Mesodermal cell (in vitro differentiated cells): ENCODE measurements around the gene ITGAX.

ENCODE experiments used
- H3K27ac ChIP-seq: 2 replicates; pipeline ENCODE4 v1.7.0; 2013; ENCODE audit warnings: mild to moderate bottlenecking, low read depth, low read length, moderate library complexity; ENCODE audit not compliant: severe bottlenecking
- H3K36me3 ChIP-seq: 2 replicates; pipeline ENCODE4 v1.7.1; 2013; ENCODE audit warnings: mild to moderate bottlenecking, low read length, moderate library complexity; ENCODE audit not compliant: control insufficient read depth, insufficient read depth
- H3K4me1 ChIP-seq: one replicate; pipeline ENCODE4 v1.7.1; 2013; ENCODE audit warnings: mild to moderate bottlenecking, low read length; ENCODE audit not compliant: insufficient read depth, control insufficient read depth, poor library complexity, severe bottlenecking
- H3K4me3 ChIP-seq: 2 replicates; pipeline ENCODE4 v1.7.0; 2013; ENCODE audit warnings: low read length, control low read depth, mild to moderate bottlenecking; ENCODE audit not compliant: insufficient read depth, poor library complexity, severe bottlenecking; ENCODE audit errors: extremely low read depth
- H3K9me3 ChIP-seq: 2 replicates; pipeline ENCODE4 v1.7.1; 2013; ENCODE audit warnings: mild to moderate bottlenecking, low read length, moderate library complexity; ENCODE audit not compliant: control insufficient read depth
- WGBS, 2 experiments: methylation state at CpG; one replicate each; pipeline ENCODE4 v1.1.5; 2013; ENCODE audit warnings: missing lambda C conversion rate in 2 of 2; ENCODE audit not compliant: insufficient coverage in 2 of 2; 5-methylcytosine and 5-hydroxymethylcytosine counted together

Gene ITGAX

GRCh38 chr16:31427441-31428278 lies 72.7 kb downstream of the ITGAX start:
- no peak overlapping the region for H3K4me3 ChIP-seq
- H3K27ac ChIP-seq = no peak overlapping the region

GRCh38 chr16:31428279-31428597 lies 73.3 kb downstream of the ITGAX start, which contains the start of gene COX6A2:
TSS of gene COX6A2 (minus strand) at chr16:31428360. CDS start at chr16:31428325, 35 bp downstream.
- Histone ChIP-seq H3K4me3 (no peak within 1 kb of the TSS), H3K27ac (no peak within 1 kb of the TSS), H3K9me3 (no peaks in the 10 kb centered on the region), H3K4me1 (no peaks in the 10 kb centered on the region), H3K36me3 (no peaks in the 10 kb centered on the region)
- 96 to 100% methylated on average over 4 to 6 of the region's 7 CpGs for WGBS, 2 experiments

More at GRCh38 chr16:31427441-31428278, 72.7 kb downstream of the ITGAX start:
- 95% methylated on average over 32 to 59 of the region's 83 CpGs for WGBS, 2 experiments
- Histone ChIP-seq H3K36me3 (no peaks in the 10 kb centered on the region), H3K4me1 (no peaks in the 10 kb centered on the region), H3K9me3 (no peaks in the 10 kb centered on the region)

GRCh38 chr16:31428638-31429247 lies 73.8 kb downstream of the ITGAX start:
- Histone ChIP-seq H3K4me1 (no peaks in the 10 kb centered on the region), H3K36me3 (no peaks in the 10 kb centered on the region), H3K9me3 (no peaks in the 10 kb centered on the region), H3K4me3 (no peak overlapping the region), H3K27ac (no peak overlapping the region)
- WGBS, 2 experiments = 86 to 88% methylated on average over 5 to 6 of the region's 7 CpGs

GRCh38 chr16:31429314-31429713 lies 74.3 kb downstream of the ITGAX start:
- WGBS, 2 experiments = no CpG with 5 or more reads among the region's 1 CpG
- Histone ChIP-seq H3K9me3 (no peaks in the 10 kb centered on the region), H3K27ac (no peak overlapping the region)

GRCh38 chr16:31429796-31430195 lies 74.8 kb downstream of the ITGAX start:
- H3K9me3 ChIP-seq = no peaks in the 10 kb centered on the region
- H3K27ac ChIP-seq = no peak overlapping the region
- no peak overlapping the region for H3K4me3 ChIP-seq
- WGBS, 2 experiments = 66 to 68% methylated on average over 2 of the region's 3 CpGs
- H3K36me3 ChIP-seq = no peaks in the 10 kb centered on the region
- no peaks in the 10 kb centered on the region for H3K4me1 ChIP-seq

More at GRCh38 chr16:31429314-31429713, 74.3 kb downstream of the ITGAX start:
- H3K4me3 ChIP-seq = no peak overlapping the region
- no peaks in the 10 kb centered on the region for H3K4me1 ChIP-seq
- H3K36me3 ChIP-seq = no peaks in the 10 kb centered on the region

- H3K27ac ChIP-seq = no peak overlapping the region
- H3K4me1 ChIP-seq = no peaks in the 10 kb centered on the region
- H3K9me3 ChIP-seq = no peaks in the 10 kb centered on the region
- 19 to 29% methylated on average over 3 of the region's 5 CpGs for WGBS, 2 experiments
- no peaks in the 10 kb centered on the region for H3K36me3 ChIP-seq
- no peak overlapping the region for H3K4me3 ChIP-seq
These were observed 75.5 kb downstream of the ITGAX start for GRCh38 chr16:31430380-31431052.
